ENCODE measurements around the gene UCHL3.

UCHL3 gene

GRCh38 chr13:75550159-75550567 is 572 bp downstream of the UCHL3 start:
- TF ChIP-seq CTCF (IDR thresholded peaks at IDR 0.05; ENCODE audit: low read depth, low read length), result no peak
- peak; percentile 63 to 72 for DNase-seq (ENCODE audit: low read depth in 2 of 2)
- peak overlapping the region; percentile 85 to 94 for H3K4me3 ChIP-seq (replicated peaks in 1 of 2; ENCODE audit: low read depth in 2 of 2, low read length in 2 of 2)

- H3K4me3 ChIP-seq (replicated peaks in 1 of 2; ENCODE audit: low read depth in 2 of 2, low read length in 2 of 2), result no peak overlapping the region
- DNase-seq (ENCODE audit: low read depth in 2 of 2), result no peak
- TF ChIP-seq CTCF (IDR thresholded peaks at IDR 0.05; ENCODE audit: low read depth, low read length), result no peak
Observed at GRCh38 chr13:75554464-75554863, 4.9 kb downstream of the UCHL3 start.

GRCh38 chr13:75554981-75555380 is 5.4 kb downstream of the UCHL3 start:
- no peak overlapping the region for H3K4me3 ChIP-seq (replicated peaks in 1 of 2; ENCODE audit: low read depth in 2 of 2, low read length in 2 of 2)
- TF ChIP-seq CTCF (IDR thresholded peaks at IDR 0.05; ENCODE audit: low read depth, low read length), result no peak
- DNase-seq (ENCODE audit: low read depth in 2 of 2), result no peak

- TF ChIP-seq CTCF (IDR thresholded peaks at IDR 0.05; ENCODE audit: low read depth, low read length), result no peak
- DNase-seq (ENCODE audit: low read depth in 2 of 2), result no peak
- no peak overlapping the region for H3K4me3 ChIP-seq (replicated peaks in 1 of 2; ENCODE audit: low read depth in 2 of 2, low read length in 2 of 2)
Observed at GRCh38 chr13:75555836-75556235, 6.2 kb downstream of the UCHL3 start.

GRCh38 chr13:75556961-75557360 is 7.4 kb downstream of the UCHL3 start:
- no peak overlapping the region for H3K4me3 ChIP-seq (replicated peaks in 1 of 2; ENCODE audit: low read depth in 2 of 2, low read length in 2 of 2)
- DNase-seq (ENCODE audit: low read depth in 2 of 2), result no peak
- no peak for TF ChIP-seq CTCF (IDR thresholded peaks at IDR 0.05; ENCODE audit: low read depth, low read length)

- H3K4me3 ChIP-seq (replicated peaks in 1 of 2; ENCODE audit: low read depth in 2 of 2, low read length in 2 of 2), result no peak overlapping the region
- no peak for DNase-seq (ENCODE audit: low read depth in 2 of 2)
- TF ChIP-seq CTCF (IDR thresholded peaks at IDR 0.05; ENCODE audit: low read depth, low read length), result no peak
Observed at GRCh38 chr13:75558145-75558840, 8.7 kb downstream of the UCHL3 start.

GRCh38 chr13:75566658-75567057 is 17.1 kb downstream of the UCHL3 start:
- DNase-seq (ENCODE audit: low read depth in 2 of 2), result peak; percentile 71 to 82
- peak; percentile 37 for TF ChIP-seq CTCF (IDR thresholded peaks at IDR 0.05; ENCODE audit: low read depth, low read length)
- no peak overlapping the region for H3K4me3 ChIP-seq (replicated peaks in 1 of 2; ENCODE audit: low read depth in 2 of 2, low read length in 2 of 2)
